IPS-20b (cell line): ENCODE measurements around the gene ZNF488.

ENCODE experiments used
- H3K27ac ChIP-seq: one replicate; pipeline ENCODE4 v1.5.1; 2013; ENCODE audit warnings: low read length
- H3K27me3 ChIP-seq: 2 replicates; pipeline ENCODE4 v1.6.1; 2013; ENCODE audit warnings: mild to moderate bottlenecking, low read length, inconsistent platforms; ENCODE audit not compliant: insufficient read depth
- H3K36me3 ChIP-seq: 2 replicates; pipeline ENCODE4 v1.6.1; 2013; ENCODE audit warnings: low read depth, mild to moderate bottlenecking, inconsistent platforms, low read length, moderate library complexity; ENCODE audit not compliant: insufficient read depth
- H3K4me1 ChIP-seq: 2 replicates; pipeline ENCODE4 v1.6.1; 2013; ENCODE audit warnings: mild to moderate bottlenecking, control low read depth, inconsistent platforms, low read length, moderate library complexity; ENCODE audit not compliant: insufficient read depth
- H3K4me3 ChIP-seq: 2 replicates; pipeline ENCODE4 v1.5.1; 2013; ENCODE audit warnings: mild to moderate bottlenecking, low read length, inconsistent platforms
- H3K9ac ChIP-seq: 2 replicates; pipeline ENCODE4 v1.6.1; 2013; ENCODE audit warnings: low read depth, mild to moderate bottlenecking, inconsistent platforms, low read length, moderate library complexity
- H3K9me3 ChIP-seq: 2 replicates; pipeline ENCODE4 v1.6.1; 2013; ENCODE audit warnings: mild to moderate bottlenecking, low read depth, low read length, inconsistent platforms; ENCODE audit not compliant: insufficient read depth

Gene ZNF488

DNA sequence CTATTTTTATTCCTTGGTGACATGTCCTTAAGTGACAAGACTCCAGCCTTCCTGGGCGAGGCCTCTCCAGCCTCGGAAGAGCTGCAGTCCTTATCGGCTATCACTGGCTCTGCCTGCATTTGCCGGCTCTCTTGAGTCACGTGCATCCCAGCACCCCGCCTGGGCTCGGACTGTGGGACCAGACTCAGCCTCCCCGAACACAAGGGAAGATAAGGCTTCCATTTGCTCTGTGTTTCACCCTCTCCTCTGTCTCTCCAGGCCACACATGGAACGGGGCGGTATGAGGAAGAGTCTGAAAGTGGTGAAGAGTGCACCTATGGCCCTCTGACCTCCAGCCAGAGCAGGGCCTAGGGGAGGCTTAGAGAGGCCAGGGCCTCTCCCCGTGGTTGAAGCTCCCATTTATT is 57.2 kb downstream of the ZNF488 start:
- Histone ChIP-seq H3K4me1 (no peaks in the 10 kb centered on the region), H3K9me3 (no peaks in the 10 kb centered on the region), H3K27me3 (no peaks in the 10 kb centered on the region), H3K9ac (no peak overlapping the region), H3K4me3 (no peak overlapping the region), H3K36me3 (no peaks in the 10 kb centered on the region), H3K27ac (no peak overlapping the region)

- no peak overlapping the region for H3K9ac ChIP-seq
- H3K27me3 ChIP-seq: no peaks in the 10 kb centered on the region
- H3K27ac ChIP-seq: no peak overlapping the region
- no peaks in the 10 kb centered on the region for H3K4me1 ChIP-seq
- no peak overlapping the region for H3K4me3 ChIP-seq
- no peaks in the 10 kb centered on the region for H3K9me3 ChIP-seq
- no peaks in the 10 kb centered on the region for H3K36me3 ChIP-seq
Observed at GRCh38 chr10:47326306-47326926, 57.7 kb downstream of the ZNF488 start.

GRCh38 chr10:47325303-47326291 is 58.5 kb downstream of the ZNF488 start:
- Histone ChIP-seq H3K4me1 (no peaks in the 10 kb centered on the region), H3K27me3 (no peaks in the 10 kb centered on the region), H3K36me3 (no peaks in the 10 kb centered on the region), H3K4me3 (no peak overlapping the region), H3K9ac (no peak overlapping the region), H3K9me3 (no peaks in the 10 kb centered on the region), H3K27ac (no peak overlapping the region)

- Histone ChIP-seq H3K27ac (no peak overlapping the region), H3K4me1 (no peaks in the 10 kb centered on the region), H3K9me3 (no peaks in the 10 kb centered on the region), H3K36me3 (no peaks in the 10 kb centered on the region), H3K9ac (no peak overlapping the region), H3K27me3 (no peaks in the 10 kb centered on the region), H3K4me3 (no peak overlapping the region)
Observed at GRCh38 chr10:47323636-47324296, 60.3 kb downstream of the ZNF488 start.

GRCh38 chr10:47323087-47323486 is 61.0 kb downstream of the ZNF488 start:
- H3K9ac ChIP-seq: no peak overlapping the region

DNA sequence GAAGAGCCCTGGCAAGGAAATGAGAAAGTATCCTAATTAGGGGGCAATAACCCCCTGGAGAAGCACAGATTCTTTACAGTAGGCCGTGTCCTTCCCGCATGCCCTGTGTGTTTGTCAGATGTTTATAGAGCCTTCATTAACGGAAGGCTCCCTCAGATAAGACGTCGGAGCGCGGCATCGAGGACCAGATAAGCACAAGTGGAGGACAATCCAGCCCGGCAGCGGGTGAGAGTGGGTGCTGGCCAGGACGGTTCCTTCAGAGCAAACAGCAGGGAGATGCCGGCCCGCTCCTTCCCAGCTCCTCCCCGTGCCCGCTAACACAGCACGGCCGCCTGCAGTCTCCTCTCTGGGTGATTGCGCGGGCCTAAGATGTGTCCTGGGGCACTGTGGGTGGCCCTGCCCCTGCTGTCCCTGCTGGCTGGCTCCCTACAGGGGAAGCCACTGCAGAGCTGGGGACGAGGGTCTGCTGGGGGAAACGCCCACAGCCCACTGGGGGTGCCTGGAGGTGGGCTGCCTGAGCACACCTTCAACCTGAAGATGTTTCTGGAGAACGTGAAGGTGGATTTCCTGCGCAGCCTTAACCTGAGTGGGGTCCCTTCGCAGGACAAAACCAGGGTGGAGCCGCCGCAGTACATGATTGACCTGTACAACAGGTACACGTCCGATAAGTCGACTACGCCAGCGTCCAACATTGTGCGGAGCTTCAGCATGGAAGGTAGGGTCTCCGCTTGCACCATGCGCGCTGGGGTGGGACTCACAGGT is 61.6 kb downstream of the ZNF488 start, which contains the start of gene GDF2:
TSS of gene GDF2 (plus strand) at position 155 of the 762 bp plus-strand sequence. CDS start at position 370, 215 bp downstream.
- Histone ChIP-seq H3K36me3 (no peaks in the 10 kb centered on the region), H3K9ac (no peak within 1 kb of the TSS), H3K4me1 (no peaks in the 10 kb centered on the region), H3K27me3 (no peaks in the 10 kb centered on the region), H3K4me3 (no peak within 1 kb of the TSS), H3K9me3 (no peaks in the 10 kb centered on the region; the same call in 1 of the 2 replicates), H3K27ac (no peak within 1 kb of the TSS)

More at GRCh38 chr10:47323087-47323486, 61.0 kb downstream of the ZNF488 start:
- H3K27ac ChIP-seq: no peak overlapping the region
- H3K4me3 ChIP-seq: no peak overlapping the region
- H3K36me3 ChIP-seq: no peaks in the 10 kb centered on the region
- no peaks in the 10 kb centered on the region for H3K27me3 ChIP-seq
- H3K4me1 ChIP-seq: no peaks in the 10 kb centered on the region
- no peaks in the 10 kb centered on the region; the same call in 1 of the 2 replicates for H3K9me3 ChIP-seq

DNA sequence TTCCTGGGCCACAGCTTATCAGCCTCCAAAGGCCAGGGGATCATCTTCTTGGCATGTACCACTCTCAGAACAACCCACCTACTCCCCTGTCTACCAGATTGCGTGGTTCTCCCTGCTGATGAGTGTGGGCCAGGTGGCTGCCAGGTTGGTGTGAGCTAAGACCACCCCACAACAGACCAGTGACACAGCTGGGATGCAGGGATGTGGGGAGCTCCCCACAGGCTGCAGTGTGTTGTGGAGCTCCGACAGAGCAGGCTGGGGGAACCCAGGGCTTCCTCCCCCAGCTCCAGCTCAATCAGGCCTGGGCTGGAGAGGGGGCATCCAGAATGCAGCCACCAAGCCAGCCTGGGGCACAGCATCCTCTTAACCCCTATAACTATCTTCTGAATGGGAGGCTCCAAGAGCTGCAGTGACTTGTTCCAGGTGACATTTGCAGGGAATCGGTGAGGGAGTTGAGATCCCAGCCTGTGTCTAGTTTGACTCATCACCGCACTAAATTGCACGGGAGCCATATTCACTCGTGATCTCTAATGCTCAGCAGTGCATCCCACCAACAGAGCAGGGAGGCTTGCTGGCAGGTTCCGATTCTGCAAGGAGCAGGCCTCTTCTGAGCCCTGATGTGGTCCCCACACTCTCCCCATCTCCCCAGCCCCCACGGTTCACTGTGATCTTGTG is 62.4 kb downstream of the ZNF488 start:
- H3K36me3 ChIP-seq: no peaks in the 10 kb centered on the region
- H3K9ac ChIP-seq: no peak overlapping the region
- H3K4me1 ChIP-seq: no peaks in the 10 kb centered on the region
- H3K27me3 ChIP-seq: no peaks in the 10 kb centered on the region
- no peaks in the 10 kb centered on the region; the same call in 1 of the 2 replicates for H3K9me3 ChIP-seq
- H3K4me3 ChIP-seq: no peak overlapping the region
- no peak overlapping the region for H3K27ac ChIP-seq

GRCh38 chr10:47320812-47321211 is 63.3 kb downstream of the ZNF488 start:
- Histone ChIP-seq H3K27me3 (no peaks in the 10 kb centered on the region), H3K36me3 (no peaks in the 10 kb centered on the region), H3K27ac (no peak overlapping the region), H3K9ac (no peak overlapping the region), H3K4me3 (no peak overlapping the region), H3K4me1 (no peaks in the 10 kb centered on the region), H3K9me3 (no peaks in the 10 kb centered on the region; the same call in 1 of the 2 replicates)

GRCh38 chr10:47319784-47320183 is 64.3 kb downstream of the ZNF488 start:
- Histone ChIP-seq H3K9me3 (no peaks in the 10 kb centered on the region; the same call in 1 of the 2 replicates), H3K27ac (no peak overlapping the region), H3K36me3 (no peaks in the 10 kb centered on the region), H3K27me3 (no peaks in the 10 kb centered on the region), H3K9ac (no peak overlapping the region), H3K4me1 (no peaks in the 10 kb centered on the region), H3K4me3 (no peak overlapping the region)

DNA sequence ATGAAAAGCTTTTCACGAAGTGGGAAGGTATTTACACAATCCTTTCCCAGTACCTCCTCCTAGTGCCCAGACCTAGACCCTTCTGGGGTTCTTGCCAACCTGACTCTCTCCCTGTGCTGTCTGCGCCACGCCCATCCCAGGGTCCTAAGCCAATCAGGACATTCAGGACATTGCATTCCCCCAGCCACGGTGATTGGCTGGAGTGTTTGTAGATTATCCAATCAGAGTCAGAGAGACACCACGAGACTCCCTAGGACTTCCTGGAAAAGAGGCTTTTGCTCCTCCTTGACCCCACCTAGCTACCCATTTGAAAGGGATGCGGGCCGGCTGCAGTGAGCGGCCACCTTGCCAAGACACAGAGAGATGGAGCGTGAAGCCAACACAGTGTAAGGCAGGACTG is 65.4 kb downstream of the ZNF488 start:
- no peaks in the 10 kb centered on the region for H3K27me3 ChIP-seq
- no peak overlapping the region for H3K9ac ChIP-seq
- H3K4me3 ChIP-seq: no peak overlapping the region
- H3K36me3 ChIP-seq: no peaks in the 10 kb centered on the region
- no peak overlapping the region for H3K27ac ChIP-seq
- H3K9me3 ChIP-seq: no peaks in the 10 kb centered on the region; the same call in 1 of the 2 replicates
- no peaks in the 10 kb centered on the region for H3K4me1 ChIP-seq
